Measurements from ENCODE around the gene TSPEAR.

Gene TSPEAR

DNA sequence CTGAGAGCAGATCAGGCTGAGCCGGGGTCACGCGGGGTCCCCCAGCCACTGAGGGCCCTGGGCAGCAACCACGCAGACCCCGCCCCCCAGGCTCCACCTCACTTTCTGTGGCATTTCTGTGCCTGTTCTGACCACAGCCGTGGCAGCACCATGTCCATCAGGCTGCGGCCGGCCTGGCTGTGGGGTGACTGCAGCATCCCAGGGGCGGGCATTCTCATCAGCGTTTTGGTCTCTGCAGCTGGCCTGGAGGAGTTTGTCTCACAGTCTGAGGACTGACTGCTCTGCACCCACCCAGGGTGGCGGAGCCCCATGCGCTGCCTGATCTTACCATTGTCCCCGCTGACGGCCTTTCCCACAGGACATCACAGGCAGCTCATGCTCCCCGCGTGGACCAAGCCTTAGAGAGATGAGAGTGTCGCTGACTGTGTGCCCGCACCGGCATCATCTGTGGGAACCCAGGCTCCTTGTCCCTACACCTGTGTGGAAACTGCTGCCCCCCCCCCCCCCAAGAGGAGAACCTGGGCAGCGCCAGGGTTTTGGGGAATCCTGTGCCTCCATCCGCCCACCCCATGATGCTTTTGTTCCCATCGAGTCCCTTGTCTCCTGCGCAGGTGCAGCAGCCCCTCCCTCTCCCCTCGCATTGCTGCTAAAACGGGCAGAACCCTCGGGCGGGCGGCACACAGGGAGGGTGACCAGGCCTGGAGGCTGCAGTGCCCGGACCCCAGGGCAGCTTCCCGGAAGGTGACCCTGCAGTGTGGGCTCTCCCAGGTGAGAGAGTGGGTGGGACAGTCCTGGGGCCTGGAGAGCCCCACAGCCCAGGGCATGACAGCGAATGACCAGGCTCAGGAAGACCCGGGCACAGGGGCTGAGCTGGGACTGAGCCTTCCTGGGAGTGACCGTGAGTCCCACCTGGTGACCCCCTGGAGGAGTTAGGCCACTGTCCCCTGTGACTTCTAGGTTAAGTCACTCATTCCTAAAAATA is 173.2 kb downstream of the TSPEAR start:
- no peak for DNase-seq

DNA sequence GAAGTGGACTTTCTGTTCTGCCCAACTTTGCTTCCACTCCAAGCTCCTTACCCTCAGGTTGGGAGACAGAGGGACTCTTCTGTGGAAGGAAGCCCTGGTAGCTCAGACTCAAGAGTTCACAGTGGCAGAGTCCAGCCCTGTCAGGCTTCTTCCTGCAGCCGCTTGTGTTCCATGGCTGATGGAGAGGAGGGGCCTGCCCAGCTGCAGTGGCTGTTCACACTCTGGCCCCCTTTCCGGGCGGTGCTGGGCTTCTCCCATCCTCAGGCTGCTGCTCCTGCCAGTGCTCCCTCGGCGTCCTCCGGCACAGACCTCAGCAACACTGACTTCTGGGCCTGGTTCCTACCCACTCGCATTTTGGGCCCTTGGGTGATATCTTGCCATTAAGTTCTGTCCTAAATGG is 175.4 kb downstream of the TSPEAR start:
- no peak for DNase-seq

DNA sequence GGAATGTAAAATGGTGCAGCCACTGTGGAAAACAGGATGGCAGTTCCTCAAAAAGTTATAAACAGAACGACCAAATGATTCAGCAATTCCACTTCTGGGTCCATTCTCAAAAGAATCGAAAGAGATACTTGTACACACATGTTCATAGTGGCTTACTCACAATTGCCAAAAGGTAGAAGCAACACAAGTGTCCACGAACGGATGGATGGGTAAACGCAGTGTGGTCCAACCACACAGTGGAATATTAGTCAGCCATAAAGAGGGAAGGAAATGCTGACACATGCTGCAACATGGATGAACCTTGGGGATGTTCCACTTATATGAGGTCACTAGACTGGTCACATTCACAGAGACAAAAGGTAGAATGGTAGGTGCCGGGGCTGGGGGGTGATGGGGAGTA is 176.7 kb downstream of the TSPEAR start:
- no peak for DNase-seq

DNA sequence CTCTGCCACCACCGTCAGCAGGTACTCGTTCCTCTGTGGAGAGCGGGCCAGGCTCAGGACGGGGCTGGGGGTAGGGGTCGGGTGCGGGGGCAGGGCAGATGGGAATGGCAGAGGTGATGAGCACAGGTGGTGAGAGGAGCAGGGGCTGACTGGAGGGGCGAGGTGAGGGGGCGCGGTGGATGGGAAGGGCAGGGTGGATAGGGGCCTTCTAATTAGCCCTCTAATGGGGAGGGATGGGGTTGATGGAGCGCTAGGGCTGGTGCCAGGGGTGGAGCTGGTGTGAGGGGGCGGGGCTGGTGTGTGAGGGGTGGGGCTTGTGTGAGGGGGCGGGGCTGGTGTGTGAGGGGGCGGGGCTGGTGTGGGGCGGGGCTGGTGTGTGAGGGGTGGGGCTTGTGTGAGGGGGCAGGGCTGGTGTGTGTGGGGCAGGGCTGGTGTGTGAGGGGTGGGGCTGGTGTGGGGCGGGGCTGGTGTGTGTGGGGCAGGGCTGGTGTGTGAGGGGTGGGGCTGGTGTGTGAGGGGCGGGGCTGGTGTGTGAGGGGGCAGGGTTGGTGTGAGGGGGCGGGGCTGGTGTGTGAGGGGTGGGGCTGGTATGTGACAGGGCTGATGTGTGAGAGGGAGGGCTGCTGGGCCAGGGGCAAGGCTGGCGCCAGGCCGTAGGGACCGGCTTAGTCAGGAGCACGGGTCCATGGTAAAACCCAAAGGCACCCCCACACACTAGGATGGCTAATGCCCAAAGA is 177.3 kb downstream of the TSPEAR start:
- DNase-seq = no peak

GRCh38 chr21:44533121-44533890 is 178.1 kb downstream of the TSPEAR start:
- DNase-seq = peak; percentile 12

- no peak for DNase-seq
Observed at GRCh38 chr21:44532712-44533111, 178.7 kb downstream of the TSPEAR start.

DNA sequence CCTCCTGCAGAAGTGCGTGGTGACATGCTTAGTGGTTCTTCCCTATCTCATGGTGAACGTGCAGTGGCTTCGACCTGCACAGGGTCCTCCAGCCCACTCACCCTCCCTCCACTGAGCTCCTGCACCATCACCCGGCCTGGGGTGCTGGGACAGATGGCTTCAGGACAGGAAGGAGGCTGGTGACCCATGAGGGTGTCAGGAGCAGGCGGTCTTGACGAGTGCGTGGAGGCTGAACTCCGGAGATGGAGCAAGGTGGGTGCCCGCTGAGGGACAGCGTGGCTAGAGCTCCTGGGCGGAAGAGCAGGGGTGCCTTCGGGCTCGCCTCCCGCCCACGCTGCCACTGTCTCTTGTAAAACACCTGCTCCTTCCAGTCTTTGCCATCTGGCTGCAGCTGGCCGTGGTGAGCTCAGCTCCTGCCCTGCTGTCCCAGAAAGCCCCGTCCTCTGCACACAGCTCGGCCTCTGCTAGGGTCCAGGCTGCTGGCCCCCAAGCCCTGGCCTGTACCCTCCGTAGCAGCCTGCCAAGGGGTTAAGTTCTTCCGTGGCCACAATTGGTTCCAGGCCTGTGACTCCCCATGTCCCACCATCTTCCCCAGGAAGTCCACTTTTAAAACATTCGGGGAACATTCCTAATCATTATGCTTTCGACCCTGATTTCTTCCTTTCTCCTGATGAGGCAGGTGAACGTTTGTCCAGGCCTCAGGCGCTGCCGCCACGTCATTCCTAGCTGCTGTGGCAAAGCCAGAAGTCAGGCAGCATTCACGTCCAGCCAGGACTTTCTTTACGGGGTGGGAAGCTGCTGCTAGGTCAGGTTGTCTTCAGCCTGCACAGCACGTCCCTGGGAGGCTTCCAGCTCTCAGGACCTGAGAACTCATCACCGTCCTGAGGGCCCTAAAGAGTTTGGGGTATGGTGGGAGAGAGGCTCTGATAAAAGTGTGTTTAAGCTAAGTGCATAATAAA is 179.5 kb downstream of the TSPEAR start:
- DNase-seq = no peak

DNA sequence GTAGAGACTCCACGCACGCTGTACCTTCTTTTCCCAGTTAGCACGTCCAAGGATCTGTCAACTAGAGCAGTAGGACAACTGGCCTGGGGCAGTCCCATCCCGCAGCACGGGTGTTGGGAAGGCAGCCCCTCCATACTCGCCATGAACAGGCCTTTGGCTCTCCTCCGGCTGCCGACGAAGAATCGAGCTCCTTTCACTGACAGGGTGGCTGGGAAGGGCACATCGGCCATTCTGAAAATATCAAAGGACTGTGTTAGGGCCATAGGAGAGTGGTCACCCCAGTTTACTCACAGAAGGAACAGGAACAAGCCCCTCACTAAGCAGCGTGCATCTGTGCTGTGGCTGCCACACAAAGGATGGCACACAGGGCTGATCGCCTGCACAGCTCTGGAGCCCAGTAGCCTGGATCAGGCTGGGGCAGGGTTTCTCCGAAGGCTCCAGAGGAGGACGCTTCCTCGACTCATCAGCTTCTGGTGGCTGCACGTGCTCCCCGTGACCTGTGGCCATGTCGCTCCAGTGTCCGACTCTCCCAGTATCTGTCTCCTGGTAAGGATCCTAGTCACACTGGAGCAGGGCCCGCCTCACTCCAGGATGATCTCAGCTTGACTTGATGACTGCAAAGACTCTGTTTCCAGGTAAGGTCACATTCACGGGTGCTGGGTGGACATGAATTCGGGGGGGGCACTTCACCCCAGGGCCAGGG is 180.3 kb downstream of the TSPEAR start:
- no peak for DNase-seq

DNA sequence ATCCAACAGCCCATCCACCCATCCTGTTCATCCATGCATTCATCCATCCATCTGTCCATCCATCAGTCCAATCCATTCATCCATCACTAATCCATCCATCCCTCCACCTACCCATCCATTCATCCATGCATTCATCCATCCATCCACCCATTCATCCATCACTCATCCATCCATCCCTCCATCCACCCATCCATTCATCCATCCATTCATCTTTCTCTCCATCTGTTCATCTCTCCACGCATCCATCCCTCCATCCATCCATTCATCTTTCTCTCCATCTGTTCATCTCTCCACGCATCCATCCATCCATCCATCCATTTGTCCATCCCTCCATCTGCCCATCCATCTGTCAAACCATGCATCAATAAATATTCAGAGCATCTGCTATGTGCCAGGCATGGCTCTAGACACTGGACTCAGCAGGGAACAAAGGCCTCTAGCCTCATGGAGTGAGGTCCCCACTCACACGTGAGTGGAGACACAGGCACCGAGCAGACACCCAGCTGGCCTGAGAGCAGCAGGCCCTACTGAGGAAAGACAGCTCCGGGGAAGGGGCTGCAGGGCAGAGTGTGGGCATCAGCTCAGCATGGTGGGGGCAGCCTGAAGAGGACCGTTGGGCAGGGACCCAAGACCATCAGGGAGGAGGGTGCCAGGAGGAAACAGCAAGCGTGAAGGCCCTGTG is 181.0 kb downstream of the TSPEAR start:
- no peak for DNase-seq

DNA sequence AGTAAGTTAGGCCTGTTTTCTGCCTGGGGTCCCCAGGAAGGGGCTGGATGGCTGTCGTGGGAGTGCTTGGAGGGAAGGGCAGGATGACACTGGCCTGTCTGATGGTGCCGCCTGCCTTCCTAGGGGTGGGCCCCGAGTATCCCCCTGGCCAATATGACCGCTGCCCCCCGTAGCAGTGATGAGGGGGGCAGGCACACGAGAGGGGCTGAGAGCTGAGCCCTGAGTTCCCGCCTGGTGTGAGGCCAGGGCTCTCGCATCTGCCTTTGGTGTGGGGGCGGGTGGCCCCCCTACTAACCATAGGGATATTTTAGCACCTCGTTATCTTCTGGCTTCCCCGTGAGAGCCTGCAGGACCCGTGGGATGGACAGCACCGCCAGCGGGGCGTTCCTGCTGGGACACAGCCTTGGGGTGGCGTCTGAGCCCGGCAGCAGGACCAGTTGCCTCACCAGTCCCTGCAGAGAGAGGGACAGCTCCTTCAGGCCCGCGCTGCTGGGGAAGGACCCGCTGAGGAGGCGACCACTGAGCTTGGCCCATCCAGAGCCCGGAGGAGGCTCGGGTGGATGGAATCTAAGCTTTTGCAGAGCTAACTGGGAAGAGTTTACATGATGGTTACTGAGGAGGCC is 181.8 kb downstream of the TSPEAR start:
- DNase-seq = no peak

- peak; percentile 11 for DNase-seq
Observed at GRCh38 chr21:44529011-44529421, 182.4 kb downstream of the TSPEAR start.

DNA sequence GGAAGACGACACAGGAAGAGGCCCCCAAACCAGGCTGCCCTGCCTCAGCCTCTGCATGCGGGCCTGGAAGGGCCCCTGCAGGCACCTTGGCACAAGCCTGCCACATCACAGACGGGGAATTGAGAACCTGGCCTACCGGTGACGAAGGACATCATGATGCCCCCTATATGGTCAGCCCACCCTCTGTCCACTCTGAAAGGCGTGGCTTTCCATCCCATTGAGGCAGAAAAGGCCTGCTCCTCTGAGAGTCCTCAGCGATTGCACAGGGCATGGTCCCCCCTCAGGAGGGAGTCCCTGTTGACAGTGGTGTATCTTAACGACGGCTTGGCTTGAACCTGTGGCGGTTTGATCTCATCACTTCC is 182.8 kb downstream of the TSPEAR start:
- no peak for DNase-seq

DNA sequence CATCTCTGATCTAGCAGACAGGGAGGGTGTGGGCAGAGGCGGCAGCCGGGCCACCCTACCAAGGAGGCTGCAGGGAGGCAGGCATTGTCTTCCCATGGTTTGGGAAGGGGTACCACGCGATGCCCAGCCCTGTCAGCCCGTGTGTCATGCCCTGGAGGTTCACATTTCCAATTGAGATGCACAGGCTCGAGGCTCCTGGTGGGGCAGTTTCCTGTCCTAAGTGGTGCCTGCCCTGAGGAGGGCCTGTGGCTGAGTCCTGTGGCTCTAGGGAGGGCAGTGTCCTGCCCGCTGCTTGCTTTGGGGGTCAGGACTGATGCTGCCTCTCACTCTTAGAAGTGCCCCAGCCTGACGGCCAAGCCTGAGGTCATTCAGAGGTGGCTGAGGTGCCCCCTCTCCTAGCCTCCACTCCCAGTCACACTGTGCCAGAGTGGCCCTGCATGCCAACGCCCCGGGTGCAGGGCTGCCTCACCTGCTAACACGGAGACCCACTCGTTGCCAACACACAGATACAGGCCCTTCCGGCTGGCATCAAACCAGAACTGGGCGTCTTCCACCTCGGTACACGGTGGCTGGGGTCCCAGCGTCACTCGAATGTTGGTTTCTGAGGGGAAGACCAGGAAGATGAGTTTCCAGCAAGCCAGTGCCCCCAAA is 183.3 kb downstream of the TSPEAR start:
- peak; percentile 12 for DNase-seq

DNA sequence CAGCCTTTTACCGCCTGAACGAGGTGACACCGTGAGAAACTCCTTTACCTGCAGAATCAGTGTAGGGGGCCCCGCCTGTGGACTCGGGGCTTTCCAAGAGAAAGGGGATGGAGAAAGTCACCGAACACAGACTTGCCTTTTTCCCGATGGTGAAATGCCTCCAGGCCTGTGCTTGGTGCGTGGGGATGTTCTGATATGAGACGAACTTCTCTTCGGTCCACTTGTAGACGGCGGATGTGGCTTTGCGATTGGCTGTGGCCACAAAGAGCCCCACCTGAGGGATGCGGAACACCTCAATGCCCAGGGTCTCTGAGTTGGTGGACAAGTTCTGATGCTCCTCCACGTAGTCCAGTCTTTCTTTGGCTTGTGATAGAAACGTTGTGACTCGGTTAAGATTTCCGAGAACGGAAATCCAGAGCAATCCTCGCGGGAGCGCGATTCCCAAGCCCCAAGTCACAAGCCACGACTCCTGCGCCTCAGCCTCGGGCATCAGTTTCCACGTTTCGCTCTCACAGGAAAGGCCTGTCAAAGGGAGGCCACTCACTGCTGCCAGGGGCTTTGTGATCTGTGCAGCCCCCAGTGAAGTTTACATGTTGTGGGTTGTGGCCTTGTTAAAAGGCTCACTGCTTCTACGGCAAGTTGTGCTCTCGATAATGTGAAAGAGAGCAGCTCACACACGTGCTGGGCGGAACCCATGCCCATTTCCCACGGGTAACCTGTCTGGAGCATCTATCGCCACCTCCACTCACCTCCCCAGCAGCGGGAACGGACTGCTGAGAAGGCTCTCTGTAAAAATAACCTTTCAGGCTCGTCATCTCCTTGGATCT is 184.0 kb downstream of the TSPEAR start:
- peak; percentile 5 for DNase-seq

- no peak for DNase-seq
Observed at GRCh38 chr21:44526096-44526997, 185.0 kb downstream of the TSPEAR start.

- DNase-seq = peak; percentile 4
Observed at GRCh38 chr21:44525391-44526095, 185.8 kb downstream of the TSPEAR start.
